ENCODE data around the gene PIP4P1. TPM values are rescaled to one million over a fixed set of nuclear protein-coding genes. Genes with fewer than 3 reads are reported as not detected.

Gene PIP4P1
- total and polyA plus RNA-seq, 9 of the 15 experiments (the other 6 are each of a cell fraction or from before 2014, with no cell fraction given): 5.3 to 20.9 (median 10.7) TPM

- no peak for TF ChIP-seq SLC30A9 (CRISPR knock-in tag; IDR thresholded peaks at IDR 0.05)
- TF ChIP-seq LCOR (CRISPR knock-in tag; IDR thresholded peaks at IDR 0.05): 0 out of 2 replicates have a peak, but pooled peaks have one; percentile 35
- TF ChIP-seq L3MBTL2 (IDR thresholded peaks at IDR 0.05): 0 out of 2 replicates have a peak, but pooled peaks have one; percentile 8
- no peak for TF ChIP-seq PCBP2 (IDR thresholded peaks at IDR 0.05; ENCODE audit: low read depth, low read length, poor library complexity, severe bottlenecking)
- TF ChIP-seq HOMEZ (CRISPR knock-in tag; IDR thresholded peaks at IDR 0.05): no peak
- no peak for TF ChIP-seq CBX5 (IDR thresholded peaks at IDR 0.05; ENCODE audit: borderline replicate concordance, low read depth)
- TF ChIP-seq, protein P1, sequence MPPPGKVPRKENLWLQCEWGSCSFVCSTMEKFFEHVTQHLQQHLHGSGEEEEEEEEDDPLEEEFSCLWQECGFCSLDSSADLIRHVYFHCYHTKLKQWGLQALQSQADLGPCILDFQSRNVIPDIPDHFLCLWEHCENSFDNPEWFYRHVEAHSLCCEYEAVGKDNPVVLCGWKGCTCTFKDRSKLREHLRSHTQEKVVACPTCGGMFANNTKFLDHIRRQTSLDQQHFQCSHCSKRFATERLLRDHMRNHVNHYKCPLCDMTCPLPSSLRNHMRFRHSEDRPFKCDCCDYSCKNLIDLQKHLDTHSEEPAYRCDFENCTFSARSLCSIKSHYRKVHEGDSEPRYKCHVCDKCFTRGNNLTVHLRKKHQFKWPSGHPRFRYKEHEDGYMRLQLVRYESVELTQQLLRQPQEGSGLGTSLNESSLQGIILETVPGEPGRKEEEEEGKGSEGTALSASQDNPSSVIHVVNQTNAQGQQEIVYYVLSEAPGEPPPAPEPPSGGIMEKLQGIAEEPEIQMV (tag; conservative IDR thresholded peaks at IDR 0.05; ENCODE audit: low read depth): 0 out of 2 replicates have a peak, but pooled peaks have one; percentile 29
- TF ChIP-seq, protein P2, sequence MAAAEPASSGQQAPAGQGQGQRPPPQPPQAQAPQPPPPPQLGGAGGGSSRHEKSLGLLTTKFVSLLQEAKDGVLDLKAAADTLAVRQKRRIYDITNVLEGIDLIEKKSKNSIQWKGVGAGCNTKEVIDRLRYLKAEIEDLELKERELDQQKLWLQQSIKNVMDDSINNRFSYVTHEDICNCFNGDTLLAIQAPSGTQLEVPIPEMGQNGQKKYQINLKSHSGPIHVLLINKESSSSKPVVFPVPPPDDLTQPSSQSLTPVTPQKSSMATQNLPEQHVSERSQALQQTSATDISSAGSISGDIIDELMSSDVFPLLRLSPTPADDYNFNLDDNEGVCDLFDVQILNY (CRISPR knock-in tag; IDR thresholded peaks at IDR 0.05): no peak
- no peak for TF ChIP-seq CEBPB (tag; IDR thresholded peaks at IDR 0.05)
- no peak for TF ChIP-seq ZSCAN32 (CRISPR knock-in tag; IDR thresholded peaks at IDR 0.05)
- TF ChIP-seq, protein P3, sequence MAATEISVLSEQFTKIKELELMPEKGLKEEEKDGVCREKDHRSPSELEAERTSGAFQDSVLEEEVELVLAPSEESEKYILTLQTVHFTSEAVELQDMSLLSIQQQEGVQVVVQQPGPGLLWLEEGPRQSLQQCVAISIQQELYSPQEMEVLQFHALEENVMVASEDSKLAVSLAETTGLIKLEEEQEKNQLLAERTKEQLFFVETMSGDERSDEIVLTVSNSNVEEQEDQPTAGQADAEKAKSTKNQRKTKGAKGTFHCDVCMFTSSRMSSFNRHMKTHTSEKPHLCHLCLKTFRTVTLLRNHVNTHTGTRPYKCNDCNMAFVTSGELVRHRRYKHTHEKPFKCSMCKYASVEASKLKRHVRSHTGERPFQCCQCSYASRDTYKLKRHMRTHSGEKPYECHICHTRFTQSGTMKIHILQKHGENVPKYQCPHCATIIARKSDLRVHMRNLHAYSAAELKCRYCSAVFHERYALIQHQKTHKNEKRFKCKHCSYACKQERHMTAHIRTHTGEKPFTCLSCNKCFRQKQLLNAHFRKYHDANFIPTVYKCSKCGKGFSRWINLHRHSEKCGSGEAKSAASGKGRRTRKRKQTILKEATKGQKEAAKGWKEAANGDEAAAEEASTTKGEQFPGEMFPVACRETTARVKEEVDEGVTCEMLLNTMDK (IDR thresholded peaks at IDR 0.05; ENCODE audit: borderline replicate concordance, insufficient read depth, low read depth, low read length, poor library complexity, severe bottlenecking): no peak
- peak; percentile 76 for TF ChIP-seq SUPT5H (IDR thresholded peaks at IDR 0.05)
- no peak for TF ChIP-seq ZC3H11A (IDR thresholded peaks at IDR 0.05; ENCODE audit: low read depth, low read length)
- TF ChIP-seq KAT8 (IDR thresholded peaks at IDR 0.05; ENCODE audit: low read depth): no peak
- TF ChIP-seq LARP7 (IDR thresholded peaks at IDR 0.05): no peak
- TF ChIP-seq MCM2 (IDR thresholded peaks at IDR 0.05; ENCODE audit: low read depth): no peak
- no peak for TF ChIP-seq ZNF143 (CRISPR knock-in tag; IDR thresholded peaks at IDR 0.05)
- TF ChIP-seq ZNF76 (CRISPR knock-in tag; IDR thresholded peaks at IDR 0.05; ENCODE audit: borderline replicate concordance): no peak
- TF ChIP-seq, protein P4, sequence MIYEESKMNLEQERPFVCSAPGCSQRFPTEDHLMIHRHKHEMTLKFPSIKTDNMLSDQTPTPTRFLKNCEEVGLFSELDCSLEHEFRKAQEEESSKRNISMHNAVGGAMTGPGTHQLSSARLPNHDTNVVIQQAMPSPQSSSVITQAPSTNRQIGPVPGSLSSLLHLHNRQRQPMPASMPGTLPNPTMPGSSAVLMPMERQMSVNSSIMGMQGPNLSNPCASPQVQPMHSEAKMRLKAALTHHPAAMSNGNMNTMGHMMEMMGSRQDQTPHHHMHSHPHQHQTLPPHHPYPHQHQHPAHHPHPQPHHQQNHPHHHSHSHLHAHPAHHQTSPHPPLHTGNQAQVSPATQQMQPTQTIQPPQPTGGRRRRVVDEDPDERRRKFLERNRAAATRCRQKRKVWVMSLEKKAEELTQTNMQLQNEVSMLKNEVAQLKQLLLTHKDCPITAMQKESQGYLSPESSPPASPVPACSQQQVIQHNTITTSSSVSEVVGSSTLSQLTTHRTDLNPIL (CRISPR knock-in tag; IDR thresholded peaks at IDR 0.05): no peak
- TF ChIP-seq GTF2B (IDR thresholded peaks at IDR 0.05; ENCODE audit: extremely low read depth, insufficient read length): no peak
These were observed 48.1 kb downstream of the PIP4P1 start, which contains the start of gene TEP1 (continued) for GRCh38 chr14:20412876-20413743.
